Right hindlimb (tissue), 1 donor: ENCODE data around the gene METTL16.
"Not testable (repeated sequence)": the region's sequence is repeated elsewhere in the genome, so short reads cannot be mapped to it uniquely, and the experiment has no call there.

Source experiments
- DNase-seq: peaks from one replicate; pipeline ENCODE4 v3.0.0-alpha.2; 2018

Gene METTL16

DNA sequence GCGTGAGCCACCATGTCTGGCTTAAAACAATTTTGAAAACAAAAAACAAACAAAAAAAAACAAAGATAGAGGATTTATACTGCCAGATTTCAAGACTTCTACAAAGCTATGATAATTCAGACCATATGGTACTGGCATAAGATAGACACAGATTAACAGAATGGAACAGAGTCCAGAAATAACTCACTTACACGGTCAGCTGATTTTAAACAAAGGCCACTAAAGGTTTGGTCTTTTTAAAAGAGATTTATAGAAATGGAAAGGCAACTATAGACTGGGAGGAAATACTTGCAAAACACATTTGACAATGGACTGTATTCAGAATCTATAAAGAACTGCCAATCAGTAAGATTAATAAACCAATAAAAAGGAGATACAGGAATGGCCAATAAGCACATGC is 62.2 kb downstream of the METTL16 start:
- DNase-seq: no peak

DNA sequence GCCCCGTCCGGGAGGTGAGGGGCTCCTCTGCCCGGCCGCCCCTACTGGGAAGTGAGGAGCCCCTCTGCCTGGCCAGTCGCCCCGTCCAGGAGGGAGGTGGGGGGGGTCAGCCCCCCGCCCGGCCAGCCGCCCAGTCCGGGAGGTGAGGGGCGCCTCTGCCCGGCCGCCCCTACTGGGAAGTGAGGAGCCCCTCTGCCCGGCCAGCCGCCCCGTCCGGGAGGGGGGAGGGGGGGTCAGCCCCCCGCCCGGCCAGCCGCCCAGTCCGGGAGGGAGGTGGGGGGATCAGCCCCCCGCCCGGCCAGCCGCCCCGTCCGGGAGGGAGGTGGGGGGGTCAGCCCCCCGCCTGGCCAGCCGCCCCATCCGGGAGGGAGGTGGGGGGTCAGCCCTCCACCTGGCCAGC is 64.2 kb downstream of the METTL16 start:
- not testable (repeated sequence) for DNase-seq

DNA sequence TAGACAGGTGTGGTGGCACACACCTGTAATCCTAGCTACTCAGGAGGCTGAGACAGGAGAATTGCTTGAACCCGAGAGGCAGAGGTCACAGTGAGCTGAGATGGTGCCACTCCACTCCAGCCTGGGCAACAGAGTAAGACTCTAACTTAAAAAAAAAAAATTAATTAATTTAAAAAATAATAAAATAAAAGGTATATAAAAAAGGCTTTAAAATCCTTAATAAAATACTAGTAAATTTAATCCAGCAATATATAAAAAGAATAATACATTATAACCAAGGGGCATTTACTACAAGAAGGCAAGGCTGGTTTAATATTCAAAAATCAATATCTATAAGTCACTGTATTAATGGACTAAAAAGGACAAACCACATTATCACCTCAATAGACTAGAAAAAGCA is 66.0 kb downstream of the METTL16 start:
- DNase-seq: no peak

DNA sequence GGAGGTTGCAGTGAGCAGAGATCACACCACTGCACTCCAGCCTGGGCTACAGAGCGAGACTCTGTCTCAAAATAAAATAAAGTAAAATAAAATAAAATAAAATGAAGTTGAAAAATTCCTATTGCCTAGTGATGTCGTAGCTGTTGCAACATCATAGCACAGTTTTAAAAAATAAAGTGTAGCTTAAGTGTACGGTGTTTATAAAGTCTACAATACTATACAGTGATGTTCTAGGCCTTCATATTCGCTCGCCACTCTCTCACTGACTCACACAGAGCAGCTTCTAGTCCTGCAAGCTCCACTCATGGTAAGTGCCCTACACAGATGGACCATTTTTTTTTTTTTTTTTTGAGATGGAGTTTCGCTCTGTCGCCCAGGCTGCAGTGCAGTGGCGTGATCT is 67.3 kb downstream of the METTL16 start:
- DNase-seq: no peak

- DNase-seq: no peak
These were observed 69.5 kb downstream of the METTL16 start for GRCh38 chr17:2442166-2442565.

DNA sequence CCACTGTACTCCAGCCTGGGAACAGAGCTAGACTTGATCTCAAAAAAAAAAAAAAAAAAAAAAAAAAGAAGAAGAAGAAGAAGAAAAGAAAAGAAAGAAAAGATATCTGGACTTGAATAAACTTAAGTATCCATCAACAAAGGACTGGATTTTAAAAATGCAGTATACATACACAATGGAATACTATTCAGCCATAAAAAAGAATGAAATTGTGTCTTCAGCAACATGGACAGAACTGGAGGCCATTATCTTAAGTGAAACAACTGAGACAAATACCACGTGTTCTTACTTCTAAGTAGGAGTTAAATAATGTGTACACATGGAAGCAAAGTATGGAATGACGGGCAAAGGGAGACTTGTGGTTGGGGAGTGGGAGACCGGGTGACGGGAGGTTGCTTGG is 70.8 kb downstream of the METTL16 start:
- no peak for DNase-seq

- not testable (repeated sequence) for DNase-seq
These were observed 71.7 kb downstream of the METTL16 start for GRCh38 chr17:2439997-2440396.

GRCh38 chr17:2438823-2439222 is 72.9 kb downstream of the METTL16 start:
- DNase-seq: no peak

DNA sequence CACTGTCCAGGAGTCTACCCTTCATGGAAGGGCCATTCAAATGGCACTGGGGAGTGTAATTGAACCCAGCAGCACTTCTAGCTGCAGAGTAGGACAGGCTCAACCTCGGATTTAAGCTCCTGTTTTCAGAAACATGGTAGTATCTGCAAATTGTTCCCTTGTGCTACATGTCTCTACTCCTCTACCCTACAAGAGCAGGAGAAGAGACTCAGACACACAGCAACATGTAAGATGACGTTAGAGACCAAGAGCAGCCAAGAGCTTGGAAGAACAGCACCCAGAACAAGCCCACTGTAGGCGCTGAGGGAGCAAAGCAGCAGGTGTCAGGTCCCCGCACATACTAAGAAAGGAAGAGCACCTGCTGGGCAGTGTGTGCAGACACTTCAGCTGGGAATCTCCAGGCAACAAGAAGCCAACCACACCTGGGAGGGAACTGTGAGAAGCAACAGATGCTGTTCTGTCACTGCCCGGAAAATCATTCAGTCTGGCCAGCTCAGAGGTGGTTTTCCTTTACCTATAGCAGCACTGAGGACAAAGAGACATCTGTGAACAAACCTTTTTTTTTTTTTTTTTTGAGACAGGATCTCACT is 75.3 kb downstream of the METTL16 start:
- DNase-seq: peak; percentile 24

DNA sequence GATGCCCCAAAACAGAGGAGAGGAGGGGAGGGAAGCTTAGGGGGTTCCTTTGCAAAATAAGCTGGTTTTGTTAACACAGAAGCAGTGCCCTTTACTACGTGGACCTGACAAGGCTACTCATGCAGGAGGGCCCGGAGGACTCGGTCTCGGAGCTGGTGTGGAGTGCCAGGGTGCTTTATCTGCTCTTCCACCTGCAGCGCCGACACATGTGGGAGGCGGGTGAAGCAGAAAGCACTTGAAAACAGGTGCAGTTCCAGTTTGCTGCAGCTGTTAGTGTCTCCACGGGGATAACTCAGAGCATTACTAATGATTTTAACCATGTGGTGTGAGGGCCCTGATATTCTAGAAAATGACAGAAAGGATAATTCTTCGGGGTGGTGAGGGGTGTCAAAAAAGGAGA is 75.8 kb downstream of the METTL16 start:
- peak; percentile 54 for DNase-seq

DNA sequence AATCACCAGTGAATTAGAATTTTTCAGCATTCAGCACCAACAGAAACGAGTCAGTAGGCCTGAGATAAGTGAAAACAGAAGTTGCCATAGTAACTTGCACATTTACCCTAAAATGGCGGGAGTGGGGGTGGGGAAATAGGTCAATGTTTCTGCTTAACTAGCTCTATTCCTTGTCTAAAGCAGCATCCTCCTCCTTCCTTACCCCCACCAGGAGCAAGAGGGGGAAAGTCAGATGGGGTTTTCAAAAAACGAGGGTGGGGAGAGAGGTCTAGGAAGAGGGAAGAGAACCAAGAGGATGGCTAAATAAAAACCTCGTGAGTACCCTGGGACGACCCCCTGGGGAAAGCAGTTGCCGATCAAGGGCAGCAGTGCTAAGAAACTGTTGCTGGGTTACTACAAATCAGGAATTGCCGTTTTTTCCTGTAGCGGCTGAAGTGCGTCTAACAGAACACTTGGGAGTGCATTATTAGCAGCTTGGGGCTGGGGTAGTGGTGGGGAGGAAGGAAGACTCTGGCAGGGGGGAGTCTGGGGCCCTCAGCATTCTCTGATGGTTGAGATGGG is 76.4 kb downstream of the METTL16 start:
- DNase-seq: peak; percentile 38

DNA sequence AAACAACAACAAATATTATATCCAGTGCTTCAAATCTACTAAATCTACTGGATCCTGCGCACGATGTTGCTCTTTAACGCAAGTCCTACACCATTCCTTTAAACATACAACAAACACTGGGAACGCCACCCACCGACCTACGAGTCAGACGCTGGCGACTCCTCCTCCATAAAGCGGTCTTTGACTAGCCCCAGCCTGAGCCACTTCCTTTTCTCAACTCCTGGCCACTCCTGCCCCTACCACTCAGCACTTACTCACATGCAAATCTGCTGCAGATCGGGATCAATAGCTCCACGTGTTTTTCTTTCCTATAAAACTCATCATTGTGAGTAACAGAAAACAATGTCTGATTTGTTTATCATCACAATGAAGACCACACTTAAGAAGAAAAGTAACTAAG is 78.0 kb downstream of the METTL16 start:
- DNase-seq: no peak

- no peak for DNase-seq
These were observed 83.8 kb downstream of the METTL16 start for GRCh38 chr17:2427910-2428309.

- no peak for DNase-seq
These were observed 84.5 kb downstream of the METTL16 start for GRCh38 chr17:2427215-2427614.

GRCh38 chr17:2423271-2423670 is 88.4 kb downstream of the METTL16 start:
- no peak for DNase-seq

DNA sequence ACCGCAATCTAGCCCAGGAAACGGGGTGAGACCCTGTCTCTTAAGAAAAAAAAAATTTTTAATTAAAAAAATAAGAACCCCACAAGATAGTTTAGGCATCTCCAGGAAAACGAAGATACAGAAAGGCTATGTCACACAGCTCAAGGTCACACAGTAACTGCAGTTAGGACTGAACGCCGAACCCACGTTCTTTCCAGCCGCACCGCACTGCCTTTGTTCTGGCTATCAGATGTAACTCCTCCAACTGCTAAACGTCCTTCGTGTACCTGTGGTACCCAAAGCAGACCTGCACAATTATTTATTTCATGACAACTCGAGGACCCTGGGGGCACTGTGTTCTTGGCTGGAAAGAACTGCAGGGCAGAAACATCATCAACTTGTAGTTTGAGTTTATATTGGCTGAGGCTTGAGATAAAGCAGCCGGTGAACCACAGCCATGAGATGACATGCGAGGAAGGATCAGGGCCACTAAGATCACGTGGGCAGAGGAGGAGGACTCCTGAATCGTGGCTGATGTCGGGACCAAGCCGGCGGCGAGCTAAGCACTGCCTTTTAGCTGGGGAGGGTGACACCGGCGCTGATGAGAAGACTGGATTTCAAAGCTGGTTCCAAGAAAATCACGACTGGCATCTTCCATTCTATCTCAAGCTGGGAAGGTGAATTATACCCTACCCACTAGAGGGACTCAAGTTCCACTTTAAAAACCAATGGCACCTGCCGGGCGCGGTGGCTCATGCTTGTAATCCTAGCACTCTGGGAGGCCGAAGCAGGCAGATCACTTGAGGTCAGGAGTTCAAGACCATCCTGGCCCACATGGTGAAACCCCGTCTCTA is 90.2 kb downstream of the METTL16 start:
- no peak for DNase-seq

DNA sequence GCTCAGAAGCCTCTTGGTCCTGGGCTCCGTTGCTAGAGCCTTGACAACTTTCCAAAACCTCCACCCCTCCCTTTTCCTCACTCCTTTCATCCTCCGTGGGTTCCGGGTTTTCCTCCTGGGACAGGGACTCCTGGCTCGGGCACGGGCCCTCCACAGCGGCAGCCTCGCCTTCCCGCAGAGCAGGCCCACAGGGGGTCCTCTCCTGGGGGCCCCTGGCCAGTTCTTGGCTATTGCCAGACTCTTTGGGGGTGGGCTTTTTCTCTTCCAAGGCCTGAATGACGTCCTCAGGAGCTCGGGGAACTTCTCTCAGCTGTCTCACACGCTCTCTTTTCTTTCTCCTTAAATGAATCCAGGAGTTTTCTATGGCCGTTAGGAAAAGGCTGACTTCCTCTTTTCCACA is 91.5 kb downstream of the METTL16 start:
- peak; percentile 43 for DNase-seq

- DNase-seq: peak; percentile 19
These were observed 92.2 kb downstream of the METTL16 start for GRCh38 chr17:2419486-2419885.

DNA sequence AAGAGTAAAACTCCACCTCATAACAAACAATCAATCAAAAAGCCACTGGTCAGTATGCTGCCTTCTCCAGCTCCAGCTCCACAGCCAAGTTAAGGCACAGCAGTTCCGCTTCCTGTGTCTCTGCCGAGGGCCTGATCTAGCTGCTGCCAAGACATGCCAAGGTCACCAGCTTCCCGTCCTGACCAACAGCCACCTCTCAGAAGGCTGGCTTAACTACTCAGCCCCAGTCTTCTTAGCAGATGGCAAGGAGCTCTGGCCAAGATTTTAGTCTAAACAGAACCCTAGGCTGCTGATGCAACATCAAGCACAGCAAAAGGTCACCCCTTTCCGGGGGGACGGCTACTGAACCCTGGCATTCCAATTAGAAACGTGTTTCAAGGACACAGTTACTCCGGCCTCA is 93.1 kb downstream of the METTL16 start:
- DNase-seq: no peak

GRCh38 chr17:2416010-2416734 is 95.5 kb downstream of the METTL16 start:
- DNase-seq: peak; percentile 93

DNA sequence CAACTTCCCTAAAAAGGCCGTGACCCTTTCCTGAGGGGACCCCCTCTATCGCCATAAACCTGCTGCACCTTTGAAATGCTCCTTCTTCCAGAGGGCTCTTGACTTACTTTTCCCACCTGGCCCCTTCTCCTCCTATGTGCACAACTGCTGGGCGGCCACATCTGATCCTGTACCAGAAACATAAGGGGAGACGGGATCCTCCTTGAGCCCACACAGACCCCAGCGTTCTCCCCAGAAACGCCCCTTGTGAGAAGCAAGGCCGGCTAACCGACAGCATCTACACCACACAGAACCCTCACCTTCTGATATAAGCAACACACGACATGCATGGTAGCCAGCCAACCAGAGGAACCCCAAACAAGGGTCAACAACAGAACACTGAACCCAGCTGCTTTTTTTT is 96.6 kb downstream of the METTL16 start:
- DNase-seq: no peak

DNA sequence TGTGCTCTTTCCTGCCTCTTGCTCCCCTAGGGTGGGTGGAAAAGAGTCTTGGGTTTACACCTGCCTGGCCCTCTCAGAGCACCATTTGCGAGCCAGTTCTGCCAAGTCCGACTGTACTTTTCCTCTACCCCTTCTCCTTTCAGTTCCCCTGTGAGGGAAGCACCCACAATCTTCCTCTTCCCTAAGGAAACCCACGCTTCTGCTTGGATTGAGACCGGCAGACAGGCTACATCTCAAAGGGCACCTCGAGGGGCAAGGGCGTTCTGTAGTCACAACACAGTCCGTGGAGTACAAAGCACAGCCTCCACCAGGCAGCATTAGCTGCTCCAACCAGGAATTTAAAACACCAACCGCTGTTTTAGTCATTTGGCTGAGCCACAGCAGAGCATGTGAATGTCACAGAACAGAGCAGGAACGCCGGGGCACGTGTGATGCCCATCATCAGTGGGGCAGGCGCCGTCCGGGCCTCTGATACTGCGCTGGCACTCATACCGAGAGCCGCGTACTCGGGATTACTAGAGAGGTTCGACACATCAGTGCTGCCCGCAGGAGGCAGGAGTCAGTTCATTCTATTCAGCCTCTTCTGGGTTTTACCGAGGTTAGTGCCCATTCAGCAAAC is 97.1 kb downstream of the METTL16 start:
- DNase-seq: peak; percentile 18

GRCh38 chr17:2412561-2413021 is 99.1 kb downstream of the METTL16 start:
- DNase-seq: peak; percentile 54
